GM21528 (cell line): ENCODE measurements around the gene SPSB2.
A peak's percentile ranks its signal among the peaks of the same experiment; 100 is the strongest.
"Not testable (repeated sequence)": the region's sequence is repeated elsewhere in the genome, so short reads cannot be mapped to it uniquely, and the experiment has no call there.

Source experiments
- ATAC-seq: cut with Tn5 transposase; IDR thresholded peaks from one replicate; pipeline ENCODE4 v1.9.1; 2021; ENCODE audit warnings: mild to moderate bottlenecking, moderate library complexity; ENCODE audit not compliant: unreplicated experiment, low FRiP score

Gene SPSB2, protein sequence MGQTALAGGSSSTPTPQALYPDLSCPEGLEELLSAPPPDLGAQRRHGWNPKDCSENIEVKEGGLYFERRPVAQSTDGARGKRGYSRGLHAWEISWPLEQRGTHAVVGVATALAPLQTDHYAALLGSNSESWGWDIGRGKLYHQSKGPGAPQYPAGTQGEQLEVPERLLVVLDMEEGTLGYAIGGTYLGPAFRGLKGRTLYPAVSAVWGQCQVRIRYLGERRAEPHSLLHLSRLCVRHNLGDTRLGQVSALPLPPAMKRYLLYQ

DNA sequence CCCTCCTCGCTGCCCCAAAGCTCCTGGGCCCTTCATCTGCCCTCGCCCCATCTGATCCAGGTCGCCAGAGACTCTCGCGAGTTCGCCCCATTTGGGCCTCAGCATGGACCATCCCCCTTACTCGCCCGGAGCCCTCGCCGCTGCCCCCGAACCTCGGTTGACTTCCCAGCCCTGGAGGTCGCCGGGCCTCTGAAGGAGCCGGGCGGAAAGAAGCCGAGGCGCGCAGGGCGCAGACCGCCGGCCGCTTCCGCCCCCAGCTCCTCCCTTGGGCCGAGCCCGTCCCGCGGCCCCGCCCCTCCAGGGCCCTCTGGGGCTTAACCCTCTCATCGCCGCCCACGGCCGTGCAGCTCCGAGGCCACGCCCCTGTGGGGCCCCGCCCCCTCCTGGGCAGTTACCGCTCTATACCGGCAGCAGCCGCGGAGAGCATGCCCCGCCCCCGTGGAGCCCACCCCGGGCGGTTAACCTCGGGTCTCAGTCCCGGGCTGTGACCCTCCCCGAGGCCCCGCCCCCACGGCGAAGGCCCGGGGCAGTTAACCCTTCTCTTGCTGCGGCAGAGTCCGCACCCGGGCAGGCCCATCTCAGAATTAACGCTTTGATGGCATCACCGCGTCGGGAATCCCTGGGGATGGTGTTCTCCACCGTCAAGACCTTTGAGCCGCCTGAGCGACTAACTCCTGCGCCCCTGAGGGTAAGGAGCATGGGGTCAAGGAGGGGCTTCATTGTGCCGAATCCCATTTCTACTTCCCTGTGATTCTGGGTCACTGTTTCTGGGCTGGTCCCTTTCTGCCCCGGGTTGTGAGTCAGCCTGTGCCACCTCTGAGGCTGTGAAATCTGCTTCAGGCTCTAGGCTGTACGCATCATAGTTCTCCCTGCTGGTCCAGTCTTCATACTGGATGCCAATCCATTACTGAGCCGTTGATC is at the start of gene SPSB2:
TSS of gene SPSB2 (minus strand) at position 210 of the 921 bp plus-strand sequence. CDS start 402 bp downstream, outside the sequence.
- peak; percentile 75 for ATAC-seq

DNA sequence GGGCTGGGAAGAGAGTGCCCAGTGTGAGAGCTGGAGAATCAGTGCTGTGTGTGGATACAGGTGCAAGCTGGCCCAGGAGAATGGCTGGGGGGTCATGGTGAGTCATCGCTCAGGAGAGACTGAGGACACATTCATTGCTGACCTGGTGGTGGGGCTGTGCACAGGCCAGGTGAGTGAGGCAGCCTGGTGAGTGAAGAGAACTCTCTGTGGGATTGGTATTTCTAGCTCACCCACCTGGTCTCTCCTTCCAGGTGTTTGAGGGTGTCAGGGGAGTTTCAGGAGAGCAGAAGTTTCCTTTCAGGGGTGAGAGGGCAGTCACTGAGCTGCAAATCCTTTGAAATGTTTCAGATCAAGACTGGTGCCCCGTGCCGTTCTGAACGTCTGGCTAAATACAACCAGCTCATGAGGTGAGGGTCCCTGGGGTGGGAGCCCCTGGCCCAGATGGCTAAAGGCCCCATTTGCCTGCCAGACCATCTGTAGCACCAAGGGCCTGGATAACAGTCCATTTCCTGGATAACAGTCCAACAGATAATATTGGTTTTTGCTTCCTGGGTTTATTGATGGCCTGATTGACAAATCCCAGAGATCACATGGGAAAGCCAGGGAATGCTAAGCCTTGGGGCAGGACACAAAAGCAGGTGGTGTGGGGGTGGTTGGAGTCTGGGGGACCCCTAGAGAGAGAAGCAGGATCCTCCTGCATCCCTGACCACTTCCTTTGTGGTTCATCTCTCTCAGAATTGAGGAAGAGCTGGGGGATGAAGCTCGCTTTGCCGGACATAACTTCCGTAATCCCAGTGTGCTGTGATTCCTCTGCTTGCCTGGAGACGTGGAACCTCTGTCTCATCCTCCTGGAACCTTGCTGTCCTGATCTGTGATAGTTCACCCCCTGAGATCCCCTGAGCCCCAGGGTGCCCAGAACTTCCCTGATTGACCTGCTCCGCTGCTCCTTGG is 49.2 kb upstream of the SPSB2 start:
- no peak for ATAC-seq

DNA sequence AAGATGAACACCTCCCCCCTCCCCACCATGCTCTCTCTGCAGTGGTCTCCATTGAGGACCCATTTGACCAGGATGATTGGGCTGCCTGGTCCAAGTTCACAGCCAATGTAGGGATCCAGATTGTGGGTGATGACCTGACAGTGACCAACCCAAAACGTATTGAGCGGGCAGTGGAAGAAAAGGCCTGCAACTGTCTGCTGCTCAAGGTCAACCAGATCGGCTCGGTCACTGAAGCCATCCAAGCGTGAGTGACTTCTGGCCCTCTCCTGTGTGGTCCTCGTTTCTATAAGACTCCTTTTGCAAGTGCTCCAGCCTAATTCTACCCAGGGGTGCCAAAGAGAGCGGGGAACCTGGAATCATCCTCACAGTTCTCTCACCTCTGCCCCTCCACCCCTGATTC is 48.4 kb upstream of the SPSB2 start:
- ATAC-seq: no peak

DNA sequence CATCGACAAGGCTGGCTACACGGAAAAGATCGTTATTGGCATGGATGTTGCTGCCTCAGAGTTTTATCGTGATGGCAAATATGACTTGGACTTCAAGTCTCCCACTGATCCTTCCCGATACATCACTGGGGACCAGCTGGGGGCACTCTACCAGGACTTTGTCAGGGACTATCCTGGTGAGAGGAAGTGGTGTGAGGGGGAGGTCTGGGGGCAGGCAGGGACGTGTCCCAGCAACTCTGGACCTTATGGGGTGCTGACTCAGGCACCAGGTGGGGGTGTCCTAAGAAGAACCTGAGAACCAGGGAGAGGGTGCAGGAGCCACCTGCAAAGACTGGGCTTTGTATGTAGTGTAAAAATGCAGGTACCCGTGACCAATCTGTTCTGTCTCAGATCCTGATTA is 46.5 kb upstream of the SPSB2 start:
- no peak for ATAC-seq

DNA sequence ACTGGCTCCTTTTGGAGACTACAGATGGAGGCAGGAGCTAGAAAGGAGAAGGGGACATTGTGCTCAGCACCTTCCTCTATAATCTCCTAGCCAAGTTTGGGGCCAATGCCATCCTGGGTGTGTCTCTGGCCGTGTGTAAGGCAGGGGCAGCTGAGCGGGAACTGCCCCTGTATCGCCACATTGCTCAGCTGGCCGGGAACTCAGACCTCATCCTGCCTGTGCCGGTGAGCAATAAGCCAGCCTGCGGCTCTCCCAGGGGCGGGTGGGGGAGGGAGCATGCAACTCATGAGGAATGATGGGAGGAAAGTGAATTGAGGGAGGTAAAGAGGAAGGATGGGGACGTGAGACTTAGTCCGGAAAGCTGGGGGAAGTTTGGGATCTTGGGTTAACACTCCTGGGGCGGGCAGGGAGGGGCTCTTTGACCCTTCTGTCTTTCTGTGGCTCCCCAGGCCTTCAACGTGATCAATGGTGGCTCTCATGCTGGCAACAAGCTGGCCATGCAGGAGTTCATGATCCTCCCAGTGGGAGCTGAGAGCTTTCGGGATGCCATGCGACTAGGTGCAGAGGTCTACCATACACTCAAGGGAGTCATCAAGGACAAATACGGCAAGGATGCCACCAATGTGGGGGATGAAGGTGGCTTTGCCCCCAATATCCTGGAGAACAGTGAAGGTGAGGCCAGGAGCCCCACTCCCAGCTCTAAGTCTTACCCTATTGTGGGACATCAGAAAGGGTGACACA is 44.6 kb upstream of the SPSB2 start:
- no peak for ATAC-seq

DNA sequence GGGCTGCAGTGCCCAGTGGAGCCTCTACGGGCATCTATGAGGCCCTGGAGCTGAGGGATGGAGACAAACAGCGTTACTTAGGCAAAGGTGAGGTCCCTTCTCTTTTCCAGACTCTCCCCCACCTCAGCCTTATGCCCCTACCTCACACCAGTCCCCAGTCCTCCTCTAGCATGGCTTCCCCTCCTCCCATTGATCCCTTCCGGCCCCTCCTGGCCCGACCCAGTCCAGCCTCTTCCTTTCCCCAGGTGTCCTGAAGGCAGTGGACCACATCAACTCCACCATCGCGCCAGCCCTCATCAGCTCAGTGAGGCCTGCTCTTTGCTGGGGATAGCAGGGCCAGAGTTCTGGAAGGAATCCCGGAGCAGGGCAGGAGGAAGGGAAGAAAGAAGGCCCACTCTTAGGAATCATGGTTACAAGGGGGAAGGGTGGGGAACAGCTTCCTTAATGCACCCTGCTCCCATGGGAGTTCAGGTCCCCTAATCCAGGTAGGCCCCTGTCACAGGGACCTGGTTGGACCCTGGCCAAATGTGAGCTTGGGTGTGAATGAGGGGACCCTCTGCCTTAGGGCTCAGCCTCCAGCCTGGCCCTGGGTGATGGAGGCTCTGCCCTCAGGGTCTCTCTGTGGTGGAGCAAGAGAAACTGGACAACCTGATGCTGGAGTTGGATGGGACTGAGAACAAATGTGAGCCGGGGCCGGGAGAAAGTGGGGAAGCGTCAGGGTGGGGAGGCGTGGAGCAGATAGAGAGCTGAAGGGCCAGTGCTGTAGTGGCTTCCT is 43.5 kb upstream of the SPSB2 start:
- no peak for ATAC-seq

DNA sequence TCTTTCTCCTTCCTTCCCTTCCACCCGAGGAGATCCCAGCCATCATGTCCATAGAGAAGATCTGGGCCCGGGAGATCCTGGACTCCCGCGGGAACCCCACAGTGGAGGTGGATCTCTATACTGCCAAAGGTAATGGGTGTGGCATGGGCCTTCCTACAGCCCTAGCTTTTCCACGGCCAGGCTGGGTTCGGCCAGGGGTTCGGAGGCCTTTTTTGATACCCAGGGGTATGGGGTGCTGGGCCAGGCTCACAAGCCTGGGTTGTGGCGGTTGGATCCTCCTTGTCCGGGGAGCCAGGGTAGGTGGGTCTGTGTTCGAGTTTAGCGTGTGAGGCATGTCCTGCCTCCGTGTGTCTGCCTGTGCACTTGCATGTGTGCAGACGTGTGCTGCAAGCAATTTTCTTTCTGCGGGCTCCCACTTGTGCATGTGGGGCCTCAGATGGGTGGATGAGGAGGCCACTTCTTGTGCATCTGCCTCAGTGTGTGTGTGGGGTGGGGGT is 42.7 kb upstream of the SPSB2 start:
- no peak for ATAC-seq

DNA sequence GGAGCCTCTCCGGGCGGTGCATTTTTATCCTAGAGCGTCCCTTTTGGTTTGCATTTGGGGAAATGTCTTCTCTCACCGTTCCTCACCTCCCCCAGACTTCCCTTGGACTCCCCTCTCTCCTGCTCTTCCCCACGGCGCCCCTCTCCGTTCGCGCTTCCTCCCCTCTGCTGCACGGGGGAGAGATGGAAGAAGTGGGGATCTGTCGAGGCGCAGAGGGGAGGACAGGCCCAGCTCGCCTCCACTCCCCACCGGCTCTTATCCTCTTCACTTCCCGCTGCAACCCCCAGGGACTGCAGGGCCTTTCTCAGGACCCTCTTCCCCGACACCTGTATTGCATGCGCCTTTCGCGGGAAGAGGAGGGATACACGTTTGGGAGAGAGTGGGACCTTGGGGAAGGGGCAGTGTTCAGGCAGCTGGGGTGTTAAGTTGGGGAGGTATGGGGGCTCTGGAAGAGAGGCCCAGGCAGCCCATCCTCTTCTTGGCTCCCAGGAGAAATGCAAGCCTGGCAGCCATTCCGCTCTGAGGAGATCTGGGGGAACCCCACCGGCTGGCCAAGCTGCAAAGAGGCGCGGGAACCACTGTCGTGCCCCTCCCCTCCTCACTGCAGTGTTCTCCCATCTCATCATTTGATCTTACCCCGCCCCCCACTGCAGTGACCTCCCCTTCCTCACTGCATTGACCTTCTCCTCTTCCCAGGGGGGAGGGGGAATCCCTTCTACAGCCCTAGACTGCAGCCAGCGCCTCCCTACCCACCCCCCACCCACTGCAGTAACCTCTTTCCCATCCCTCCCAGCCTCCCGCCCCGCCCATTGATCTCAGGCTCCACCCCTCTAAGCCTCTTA is 42.1 kb upstream of the SPSB2 start:
- ATAC-seq: peak; percentile 6

DNA sequence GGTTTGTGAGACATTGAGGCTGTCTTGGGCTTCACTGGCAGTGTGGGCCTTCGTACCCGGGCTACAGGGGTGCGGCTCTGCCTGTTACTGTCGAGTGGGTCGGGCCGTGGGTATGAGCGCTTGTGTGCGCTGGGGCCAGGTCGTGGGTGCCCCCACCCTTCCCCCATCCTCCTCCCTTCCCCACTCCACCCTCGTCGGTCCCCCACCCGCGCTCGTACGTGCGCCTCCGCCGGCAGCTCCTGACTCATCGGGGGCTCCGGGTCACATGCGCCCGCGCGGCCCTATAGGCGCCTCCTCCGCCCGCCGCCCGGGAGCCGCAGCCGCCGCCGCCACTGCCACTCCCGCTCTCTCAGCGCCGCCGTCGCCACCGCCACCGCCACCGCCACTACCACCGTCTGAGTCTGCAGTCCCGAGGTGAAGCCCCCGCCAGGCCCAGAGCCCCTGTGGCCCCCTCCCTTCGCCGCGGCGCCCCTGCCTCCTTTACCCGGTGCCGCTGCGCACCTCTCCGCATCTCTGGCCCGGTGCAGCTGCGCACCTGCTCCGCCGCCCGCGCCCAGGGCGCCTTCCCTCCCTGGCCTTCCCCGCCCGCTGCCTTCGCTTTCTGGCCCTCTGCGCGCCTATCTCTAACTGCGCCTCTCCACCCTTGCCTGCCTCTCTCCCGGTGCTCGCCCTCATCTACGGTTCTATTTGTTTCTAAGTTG is 41.3 kb upstream of the SPSB2 start, which contains the start of gene ENO2:
TSS of gene ENO2 (plus strand) at position 335 of the 701 bp plus-strand sequence. CDS start 1,253 bp downstream, outside the sequence.
- peak; percentile 58 for ATAC-seq

DNA sequence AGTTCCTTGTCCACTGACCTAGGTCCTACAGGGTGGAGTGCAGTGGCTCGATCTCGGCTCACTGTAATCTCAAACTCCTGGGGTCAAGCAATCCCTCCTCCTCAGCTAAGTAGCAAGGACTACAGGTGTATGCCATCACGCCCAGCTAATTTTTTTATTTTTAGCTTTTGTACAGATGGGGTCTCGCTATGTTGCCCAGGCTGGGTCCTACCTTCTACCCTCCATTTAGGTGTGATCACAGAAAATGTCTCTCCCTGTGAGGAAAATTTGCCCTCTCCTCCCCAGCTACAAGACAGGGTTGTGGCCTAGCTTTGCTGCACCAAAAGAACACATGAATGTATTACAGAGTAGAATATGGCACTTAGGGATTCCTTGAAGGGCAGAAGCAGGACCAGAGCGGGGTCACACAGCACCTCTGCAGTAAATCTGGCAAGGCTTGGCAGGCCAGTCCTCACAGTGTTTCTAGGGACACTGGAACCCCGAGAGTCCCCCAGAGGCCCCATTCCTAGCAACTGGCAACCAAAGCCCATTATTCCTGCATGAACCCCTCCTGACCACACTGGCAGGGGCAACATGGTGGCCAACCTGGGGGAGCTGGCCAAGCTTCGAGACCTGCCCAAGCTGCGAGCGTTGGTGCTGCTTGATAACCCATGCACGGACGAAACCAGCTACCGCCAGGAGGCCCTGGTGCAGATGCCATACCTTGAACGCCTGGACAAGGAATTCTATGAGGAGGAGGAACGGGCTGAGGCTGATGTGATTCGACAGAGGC is 39.2 kb upstream of the SPSB2 start:
- no peak for ATAC-seq

DNA sequence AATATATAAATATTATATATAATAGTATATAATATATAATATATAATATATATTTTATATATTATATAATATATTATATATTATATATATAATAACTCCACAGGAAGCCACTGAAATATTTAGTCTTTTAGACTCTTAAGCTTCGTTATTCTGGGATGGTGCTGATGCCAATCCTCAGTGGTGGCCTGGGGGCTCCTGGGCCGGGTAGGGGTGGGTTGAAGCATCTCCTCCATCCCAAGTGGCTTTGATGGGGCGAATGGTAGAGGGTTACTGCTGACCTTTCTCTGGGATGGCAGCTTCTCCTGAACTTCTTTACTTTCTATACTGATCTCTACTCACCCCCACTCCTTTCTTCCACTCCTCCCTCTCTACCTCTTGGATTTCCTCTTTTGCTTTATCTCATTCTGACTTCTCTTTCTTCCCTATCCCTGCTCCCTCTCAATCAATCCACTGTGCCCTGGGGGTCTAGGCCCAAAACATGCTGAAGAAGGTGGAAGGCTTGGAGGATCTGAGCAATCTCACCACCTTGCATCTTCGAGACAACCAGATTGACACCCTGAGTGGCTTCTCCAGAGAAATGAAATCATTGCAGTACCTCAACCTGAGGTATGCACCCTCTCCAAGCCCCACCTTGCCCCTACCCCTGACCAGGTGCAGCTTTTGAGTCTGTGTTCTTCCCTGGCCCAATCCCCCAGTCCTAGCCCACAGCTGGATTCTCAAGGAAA is 36.5 kb upstream of the SPSB2 start:
- ATAC-seq: no peak

DNA sequence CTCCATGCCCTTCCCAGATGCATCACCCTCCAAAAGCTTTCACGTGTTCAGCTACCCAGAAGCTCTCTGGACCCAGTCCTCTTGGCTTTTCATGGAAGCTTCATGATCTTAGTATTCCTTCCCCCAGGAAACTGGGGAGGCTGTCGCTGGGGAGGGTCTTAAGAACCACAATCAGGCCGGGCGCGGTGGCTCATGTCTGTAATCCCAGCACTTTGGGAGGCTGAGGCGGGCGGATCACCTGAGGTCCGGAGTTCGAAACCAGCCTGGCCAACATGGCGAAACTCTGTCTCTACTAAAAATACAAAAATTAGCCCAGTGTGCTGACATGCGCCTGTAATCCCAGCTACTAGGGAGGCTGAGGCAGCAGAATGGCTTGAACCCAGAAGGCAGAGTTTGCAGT is 35.0 kb upstream of the SPSB2 start:
- not testable (repeated sequence) for ATAC-seq

DNA sequence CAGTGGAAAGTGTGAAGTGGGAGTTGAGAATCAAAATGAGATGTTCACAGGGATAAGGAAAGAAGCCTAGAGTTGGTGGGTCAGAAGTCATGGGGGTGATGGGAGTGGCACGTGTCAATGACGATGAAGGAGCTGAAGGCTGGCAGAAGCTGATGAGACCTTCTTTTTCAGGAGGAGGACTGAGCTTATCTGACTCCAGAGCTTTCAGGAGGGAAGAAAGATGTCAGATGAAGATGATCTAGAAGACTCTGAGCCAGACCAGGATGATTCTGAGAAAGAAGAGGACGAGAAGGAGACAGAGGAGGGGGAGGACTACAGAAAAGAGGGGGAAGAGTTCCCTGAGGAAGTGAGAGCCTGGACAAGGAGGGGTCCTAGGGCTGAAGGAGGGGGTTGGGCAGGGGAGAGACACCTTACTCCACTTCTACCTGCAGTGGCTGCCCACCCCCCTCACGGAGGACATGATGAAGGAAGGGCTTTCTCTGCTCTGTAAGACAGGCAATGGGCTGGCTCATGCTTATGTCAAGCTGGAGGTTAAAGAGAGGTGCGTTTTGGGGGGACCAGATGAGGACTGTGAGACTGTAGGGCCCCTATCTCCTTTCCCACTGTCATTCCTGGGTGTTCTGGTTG is 32.4 kb upstream of the SPSB2 start:
- ATAC-seq: no peak

DNA sequence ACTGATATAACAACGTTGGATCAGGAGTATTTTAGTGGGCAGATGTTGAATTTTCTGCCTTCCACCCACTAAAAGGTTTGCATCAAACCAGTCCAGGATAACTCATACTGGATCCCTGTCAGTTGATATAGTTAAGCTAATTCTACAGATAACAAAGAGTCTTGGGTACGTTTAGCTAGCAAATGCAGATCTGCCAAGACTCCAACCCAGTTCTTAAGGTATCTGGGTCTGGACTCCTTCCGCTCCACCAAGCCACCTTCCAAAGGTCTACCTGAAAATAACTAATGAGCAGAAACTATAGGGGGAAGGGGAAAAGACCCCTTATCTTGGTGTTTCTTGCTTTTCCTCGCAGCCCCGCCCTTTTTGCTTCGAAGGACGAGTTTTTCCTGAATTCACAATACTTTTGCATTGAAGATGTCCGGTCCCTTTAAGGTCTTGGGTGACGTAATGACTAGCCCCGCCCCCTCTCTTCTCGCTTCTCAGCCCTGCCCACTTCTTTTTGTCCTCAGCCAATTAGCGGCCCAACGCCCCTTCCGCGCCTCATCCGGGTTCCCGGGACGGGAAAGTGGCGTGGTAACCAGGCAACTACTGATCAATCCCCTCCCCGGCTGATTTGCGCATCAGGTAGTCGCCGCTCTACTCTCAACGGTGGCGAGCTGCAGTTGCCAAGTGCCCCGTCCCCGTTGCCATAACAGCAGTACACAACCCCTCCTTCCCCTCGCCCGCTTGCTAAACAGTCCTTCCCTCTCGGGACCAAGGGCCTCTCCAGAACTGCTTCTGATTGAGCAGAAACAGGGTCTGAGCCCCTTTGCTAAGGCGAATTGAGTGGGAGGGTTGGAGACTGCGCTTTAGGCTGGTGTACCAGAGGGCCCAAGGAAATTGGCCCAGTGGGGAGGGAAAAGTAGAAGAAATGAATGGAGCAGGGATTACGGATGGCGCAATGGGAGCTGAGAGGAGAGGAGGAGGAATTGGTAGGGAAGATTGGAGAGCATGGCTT is 31.5 kb upstream of the SPSB2 start, which contains the start of gene LRRC23:
TSS of gene LRRC23 (plus strand) at position 543 of the 997 bp plus-strand sequence. CDS start 812 bp downstream, outside the sequence.
- peak; percentile 89 for ATAC-seq
